HG03442 (cell line): Measurements from ENCODE around the gene AMN.

ENCODE experiments used
- ATAC-seq: cut with Tn5 transposase; IDR thresholded peaks from one replicate; pipeline ENCODE4 v1.9.1; 2021; ENCODE audit warnings: mild to moderate bottlenecking, moderate library complexity; ENCODE audit not compliant: unreplicated experiment

Gene AMN

DNA sequence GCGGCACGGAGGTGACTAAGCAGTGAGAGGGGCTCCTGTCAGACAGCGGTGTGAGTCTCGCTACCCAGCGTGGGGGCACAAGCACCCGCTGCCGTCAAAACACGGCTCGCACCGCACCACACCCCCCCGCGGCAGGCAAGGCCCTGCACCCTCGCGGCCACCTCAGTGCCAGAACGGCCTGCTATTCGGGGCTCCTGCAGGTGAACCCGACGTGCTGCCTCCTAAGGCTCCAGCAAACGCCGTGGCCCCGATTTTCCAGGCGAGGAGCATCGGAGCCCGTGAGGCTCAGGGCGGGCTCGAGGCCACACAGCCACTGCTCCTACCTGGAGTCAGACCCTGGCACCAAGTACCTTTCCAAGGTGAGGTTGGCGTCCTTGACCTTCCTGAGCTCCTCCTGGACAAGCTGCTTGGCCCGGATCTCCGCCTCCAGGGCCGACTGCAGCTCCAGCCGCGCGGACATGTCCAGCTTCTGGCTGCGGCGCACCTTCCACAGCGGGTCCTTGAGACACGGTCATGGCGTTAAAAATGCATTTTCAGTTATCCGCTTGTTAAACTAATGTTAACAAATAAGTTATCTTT lies 41.8 kb downstream of the AMN start:
- ATAC-seq, result no peak

DNA sequence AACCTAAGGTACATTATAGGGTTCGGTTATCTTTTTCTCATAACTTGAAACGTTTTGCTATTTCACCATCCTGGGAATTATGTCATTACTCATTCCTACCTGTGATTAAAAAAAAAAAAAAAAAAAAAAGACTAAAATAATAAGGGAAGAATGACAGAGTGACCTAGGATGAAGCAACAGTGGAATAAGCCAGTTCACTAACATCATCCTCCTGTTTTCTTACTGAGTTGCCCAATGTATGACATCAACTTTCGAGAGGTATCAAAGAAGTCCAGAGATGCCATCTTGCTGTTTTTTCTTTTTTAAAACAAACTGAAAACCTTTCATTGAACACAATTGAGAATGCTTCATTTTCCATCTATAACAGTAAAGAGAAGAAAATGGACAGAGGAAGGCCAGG lies 42.8 kb downstream of the AMN start:
- no peak for ATAC-seq

DNA sequence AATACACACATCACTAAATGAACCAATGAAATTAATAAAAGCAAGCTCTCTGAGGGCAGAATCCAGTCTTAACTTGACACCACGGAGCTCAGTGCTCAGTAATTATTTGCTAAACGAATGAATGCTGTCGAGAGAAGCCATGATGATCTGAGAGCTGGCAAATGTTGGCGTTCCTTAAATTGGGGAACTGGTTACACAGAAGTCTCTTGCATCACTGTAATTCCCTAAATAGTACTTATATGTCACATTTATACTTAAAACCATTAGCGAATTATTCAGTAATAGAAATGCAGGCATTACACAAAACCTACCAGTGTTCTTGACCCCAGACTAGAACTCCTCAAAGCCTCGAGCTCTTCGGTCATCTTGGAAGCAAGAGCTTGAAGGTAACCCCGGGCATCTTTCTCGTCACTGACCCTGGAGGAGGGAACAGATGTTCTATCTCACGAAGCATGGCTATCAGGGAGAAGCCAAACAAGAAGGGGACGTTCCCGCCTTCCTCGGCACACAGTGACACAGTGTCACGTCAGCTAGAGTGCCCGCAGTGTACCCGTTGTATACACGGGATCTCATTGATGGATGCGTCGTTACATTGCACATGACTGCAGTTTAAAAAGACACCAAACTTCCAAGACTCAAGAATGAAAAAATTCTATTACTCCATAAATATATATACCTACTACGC lies 43.6 kb downstream of the AMN start:
- ATAC-seq, result no peak

DNA sequence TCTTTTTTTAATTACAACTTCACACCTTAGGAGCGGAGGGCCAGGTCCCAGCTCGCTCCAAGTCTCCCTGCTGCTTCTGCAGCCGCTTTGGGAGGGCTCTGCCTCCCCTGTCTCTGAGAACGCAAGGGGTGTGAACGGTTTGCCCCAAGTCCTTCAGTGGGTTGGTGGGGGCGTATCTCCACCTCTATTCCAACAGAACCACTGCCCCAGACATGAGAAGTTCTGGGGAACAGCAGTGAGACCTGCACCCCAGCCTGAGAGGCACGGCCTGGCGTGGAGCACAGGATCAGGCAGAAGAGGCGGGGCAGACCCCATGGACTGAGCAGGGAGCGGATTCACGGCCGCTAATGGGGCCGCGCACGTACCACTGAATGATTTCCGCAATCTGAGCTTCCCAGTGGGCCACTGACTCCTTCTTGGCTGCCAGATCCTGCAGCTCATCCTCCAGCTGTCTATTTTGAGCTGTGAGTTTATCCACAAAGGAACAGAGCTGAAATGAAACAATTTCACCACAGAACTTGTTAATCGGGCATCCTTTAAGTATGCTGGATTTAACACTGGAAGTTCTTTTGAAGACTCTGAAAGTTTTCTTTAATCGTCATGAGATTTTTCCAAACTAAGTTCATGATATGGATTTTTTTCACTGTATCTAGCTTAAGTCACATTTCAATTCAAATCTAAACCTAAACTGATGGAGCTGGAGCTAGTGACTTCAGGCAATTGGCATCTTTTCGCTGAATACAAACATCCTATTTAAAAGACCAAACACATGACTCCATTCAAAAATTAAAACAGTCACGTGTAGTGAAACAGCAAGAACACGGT lies 44.4 kb downstream of the AMN start:
- ATAC-seq, result no peak

DNA sequence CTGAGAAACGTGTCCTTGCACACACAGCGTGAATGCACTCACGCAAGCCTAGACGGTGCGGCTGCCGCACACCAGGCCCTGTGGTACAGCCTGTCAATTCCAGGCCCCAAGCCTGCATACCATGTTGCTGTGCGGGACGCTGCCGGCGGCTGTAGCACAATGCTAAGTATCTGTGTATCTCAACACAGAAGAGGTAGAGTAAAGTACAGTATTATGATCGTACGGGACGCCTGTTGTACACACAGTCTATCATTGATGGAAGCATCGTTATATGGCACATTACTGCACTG lies 45.0 kb downstream of the AMN start:
- no peak for ATAC-seq

DNA sequence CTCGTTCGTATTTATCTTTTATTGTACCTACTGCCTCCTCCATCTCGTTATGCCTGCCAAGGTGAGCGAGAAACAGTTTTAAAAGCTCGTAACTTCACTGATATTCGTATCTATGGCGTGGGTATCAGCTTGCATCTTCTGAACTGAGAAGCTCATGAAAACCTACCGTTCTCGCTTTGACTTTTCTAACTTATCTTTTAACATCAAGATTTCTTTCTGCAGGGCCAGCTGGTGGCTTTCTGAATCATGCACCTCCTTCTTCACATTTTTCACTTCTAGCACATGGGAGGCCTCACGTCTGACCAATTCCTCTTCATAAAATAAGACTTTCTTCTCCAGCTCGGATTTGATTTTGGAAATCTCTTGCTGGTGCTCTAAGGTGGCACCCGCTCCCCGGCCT lies 45.8 kb downstream of the AMN start:
- no peak for ATAC-seq

DNA sequence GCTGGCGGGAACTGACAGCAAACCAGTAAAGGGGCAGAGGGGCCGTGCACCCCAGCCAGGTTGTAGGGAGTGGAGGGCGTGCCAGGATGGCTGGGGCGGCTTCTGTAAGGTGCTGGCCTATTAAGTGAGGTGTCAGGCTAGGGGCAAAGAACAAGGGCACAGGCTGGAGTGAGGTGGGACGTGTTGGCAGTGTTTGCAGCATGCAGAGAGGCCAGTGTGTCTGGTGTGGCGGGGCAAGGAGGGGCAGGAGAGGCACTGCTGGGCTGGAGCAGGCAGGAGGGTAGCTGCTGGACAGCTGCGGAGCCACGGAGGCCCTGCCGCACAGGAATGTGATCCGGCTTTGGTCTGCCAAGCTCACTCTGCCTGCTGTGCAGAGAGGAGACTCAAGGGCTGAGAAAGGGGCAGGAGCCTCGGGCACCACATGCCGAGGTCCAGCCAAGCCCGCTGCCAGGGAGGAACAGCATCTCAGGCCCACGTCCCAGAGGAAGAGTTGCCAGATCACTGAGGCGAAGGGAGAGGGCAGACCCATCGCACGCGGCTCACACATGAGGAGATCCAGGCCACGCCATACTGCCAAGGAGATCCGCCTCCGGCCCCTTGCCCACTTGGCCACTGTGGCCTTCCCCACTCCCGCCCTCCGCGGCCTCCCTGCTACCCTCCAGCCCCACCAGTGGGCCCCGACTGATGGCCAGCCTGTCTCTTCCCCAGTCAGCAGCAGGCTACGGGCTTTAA lies 46.8 kb downstream of the AMN start:
- no peak for ATAC-seq

DNA sequence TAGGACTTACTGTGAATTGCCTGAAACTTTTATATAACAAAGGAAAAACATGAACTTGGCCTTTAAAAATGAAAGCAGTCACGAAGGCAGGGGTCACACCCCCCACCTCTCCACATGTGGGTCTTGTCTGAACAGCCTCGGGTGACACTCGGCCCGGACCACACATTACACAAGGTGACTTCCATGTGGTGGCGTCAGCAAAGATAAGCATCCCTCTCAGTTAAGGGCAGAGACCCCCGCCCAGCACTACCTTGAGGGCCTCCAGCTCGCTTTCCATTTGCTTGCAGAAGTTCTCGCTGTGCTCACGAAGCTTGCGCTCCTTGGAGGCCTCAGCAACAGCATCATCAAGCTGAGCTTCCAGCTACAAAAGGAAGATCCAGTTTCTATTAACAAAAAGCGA lies 47.4 kb downstream of the AMN start:
- no peak for ATAC-seq

DNA sequence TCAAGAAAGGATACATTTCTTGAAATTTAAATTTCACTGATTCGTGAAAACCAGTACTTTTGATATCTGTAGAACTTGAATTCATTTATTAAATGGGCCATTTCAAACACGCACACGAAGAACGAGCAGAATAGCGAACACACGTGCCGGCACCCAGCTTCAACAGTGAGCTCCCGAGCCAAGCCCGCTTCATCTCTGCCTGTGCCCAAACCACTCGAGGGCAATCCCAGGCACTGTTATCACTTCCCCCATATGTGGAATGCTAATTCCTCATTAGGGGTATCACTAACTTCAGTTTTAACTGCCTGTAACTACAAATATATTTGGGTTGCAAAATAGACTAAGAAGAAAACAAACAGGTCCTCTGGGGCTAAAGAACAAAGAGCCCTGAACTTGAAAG lies 48.0 kb downstream of the AMN start:
- no peak for ATAC-seq

DNA sequence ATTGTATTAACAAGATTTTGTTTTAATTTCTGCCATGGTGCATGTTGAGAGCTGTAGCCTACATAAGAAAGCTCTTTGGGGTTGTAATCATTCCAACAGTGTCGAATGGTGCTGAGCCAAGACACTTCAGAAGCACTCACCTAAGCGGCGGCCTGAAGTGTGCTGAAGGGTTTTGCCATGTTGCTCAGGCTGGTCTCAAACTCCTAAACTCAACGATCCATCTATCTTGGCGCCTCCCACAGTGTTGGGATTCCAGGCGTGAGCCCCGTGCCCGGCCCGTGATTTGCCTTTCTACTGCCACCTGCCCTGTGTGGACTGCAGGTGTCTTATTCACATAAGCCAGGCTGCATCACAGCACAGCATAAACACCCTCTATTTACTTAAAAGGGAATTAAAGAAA lies 48.9 kb downstream of the AMN start:
- no peak for ATAC-seq

DNA sequence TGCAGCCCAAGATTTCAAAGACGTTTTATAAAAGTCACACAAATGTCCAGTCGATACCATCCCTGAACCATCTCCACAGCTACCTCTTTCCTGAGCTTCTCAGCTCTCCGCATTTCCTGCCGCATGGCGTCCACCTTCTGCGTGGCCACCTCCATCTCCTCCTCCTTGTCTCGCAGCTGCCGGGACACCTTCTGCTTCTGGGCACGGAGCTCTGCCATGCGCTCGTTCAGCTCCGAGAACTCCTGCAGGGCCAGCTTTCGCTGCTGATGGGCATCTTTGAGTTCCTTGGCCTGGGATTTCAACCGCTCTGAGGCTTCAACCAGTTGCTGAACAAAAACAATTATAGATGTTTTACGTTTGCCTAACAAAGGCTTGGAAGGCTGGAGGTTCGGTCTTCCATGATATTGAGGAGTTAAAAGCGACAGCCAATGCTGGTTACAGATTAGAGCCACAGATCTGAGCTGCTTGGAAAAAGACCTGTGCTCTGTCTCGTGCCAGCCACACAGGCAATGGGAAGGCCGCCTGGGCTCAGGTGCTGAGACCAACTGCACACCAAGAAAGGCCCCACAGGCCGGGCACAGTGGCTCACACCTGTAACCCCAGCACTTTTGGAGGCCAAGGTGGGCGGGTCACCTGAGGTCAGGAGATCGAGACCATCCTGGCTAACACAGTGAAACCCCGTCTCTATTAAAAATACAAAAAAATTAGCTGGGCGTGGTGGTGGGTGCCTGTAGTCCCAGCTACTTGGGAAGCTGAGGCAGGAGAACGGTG lies 49.6 kb downstream of the AMN start:
- ATAC-seq, result no peak

DNA sequence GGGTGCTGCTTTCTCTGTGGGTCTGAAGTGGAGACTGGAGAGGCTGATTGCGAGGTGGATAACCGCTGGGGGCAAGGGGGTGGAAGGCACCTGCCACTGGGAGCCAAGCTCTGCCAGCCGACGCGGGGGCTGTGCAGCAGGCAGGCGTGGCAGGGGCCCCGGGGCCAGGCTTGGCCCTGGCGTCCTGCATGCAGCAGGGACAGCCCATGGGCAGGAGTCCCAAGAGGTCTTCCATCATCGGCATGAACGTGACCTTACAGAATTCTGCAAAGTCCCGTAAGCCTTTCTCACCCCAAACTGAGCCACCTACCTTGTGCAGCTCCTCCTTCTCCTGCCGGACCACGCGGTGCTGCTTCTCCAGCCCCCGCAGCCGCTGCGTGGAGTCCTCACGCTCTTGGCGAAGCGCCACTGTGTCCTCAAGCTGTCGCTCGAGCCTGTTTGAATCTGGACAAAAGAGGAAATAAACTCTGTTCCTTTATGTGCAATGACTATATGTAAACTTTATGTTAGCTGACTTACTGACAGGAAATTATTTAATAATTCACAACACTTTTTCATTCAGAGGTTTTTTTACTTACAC lies 51.3 kb downstream of the AMN start:
- ATAC-seq, result no peak

DNA sequence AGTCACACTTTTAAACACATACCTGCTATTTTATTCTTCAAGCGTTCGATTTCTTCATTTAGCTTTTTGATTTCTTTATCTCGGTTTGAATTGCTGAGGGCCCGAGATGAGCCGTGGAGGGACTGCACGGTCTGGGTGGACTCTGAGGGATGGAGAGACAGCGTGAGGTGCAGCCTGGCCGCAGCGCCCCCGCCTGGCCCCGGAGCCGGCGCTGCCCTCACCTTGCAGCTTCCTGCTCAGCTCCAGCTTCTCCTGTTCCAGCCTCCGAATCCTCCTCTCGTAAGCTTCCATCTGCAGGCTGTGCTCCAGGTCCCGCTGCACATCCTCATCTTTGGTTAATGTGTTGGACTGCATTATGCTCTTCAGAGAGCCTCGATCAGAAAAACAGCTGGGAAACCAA lies 53.2 kb downstream of the AMN start:
- no peak for ATAC-seq

DNA sequence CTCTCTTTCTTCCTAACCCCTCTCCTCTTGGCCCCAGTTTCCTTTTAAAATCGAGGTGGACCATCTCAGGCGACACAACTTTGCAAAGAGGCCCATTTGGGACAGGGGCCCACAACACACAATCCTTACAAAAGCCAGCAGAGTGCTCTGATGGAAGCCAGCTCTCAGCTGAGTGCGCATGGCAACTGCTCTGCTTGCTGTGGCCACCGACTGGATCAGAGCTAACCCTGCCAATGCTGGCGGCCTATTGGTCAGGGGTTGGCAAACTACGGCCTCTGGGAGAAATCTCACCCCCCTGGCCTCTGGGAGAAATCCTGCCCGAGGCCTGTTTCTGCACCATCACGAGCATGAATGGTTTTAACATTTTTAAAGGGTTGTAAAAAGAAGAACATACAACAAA lies 55.0 kb downstream of the AMN start:
- ATAC-seq, result no peak

DNA sequence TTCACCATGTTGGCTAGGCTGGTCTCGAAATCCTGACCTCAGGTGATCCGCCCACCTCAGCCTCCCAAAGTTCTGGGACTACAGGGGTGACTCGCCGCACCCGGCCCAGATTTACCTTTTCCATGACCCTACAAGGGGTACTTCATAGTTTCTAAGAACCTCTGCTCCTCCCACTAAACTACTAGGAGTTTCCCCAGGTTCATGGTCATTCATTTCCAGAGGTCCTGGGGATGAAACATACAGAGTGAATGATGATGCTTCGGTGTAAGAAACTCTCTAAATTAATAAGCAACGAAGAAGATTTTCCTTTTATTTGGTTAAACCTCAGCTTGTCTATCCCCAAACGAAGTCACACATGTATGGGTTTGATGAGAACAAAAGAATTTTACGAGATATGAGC lies 56.9 kb downstream of the AMN start:
- ATAC-seq, result no peak

DNA sequence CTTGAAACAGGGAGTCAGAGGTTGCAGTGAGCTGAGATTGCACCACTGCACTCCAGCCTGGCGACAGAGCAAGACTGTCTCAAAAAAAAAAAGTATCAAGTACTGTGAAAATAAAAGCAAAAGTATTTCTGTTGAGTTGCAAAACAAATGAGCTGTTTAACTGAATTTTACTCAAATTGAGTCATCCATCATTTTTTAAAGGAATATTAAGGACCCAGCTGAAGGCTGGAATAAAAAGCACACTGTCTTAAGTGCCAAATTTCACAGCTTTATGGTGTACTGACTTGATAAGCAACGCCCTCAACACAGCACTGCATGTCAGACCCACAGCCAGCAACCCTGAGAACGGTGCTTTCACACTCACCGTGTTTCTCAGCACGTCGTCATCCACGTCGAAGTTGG lies 57.9 kb downstream of the AMN start:
- no peak for ATAC-seq
